Astrocyte of the cerebellum (primary cell): ENCODE data around the gene SLC24A4.

ENCODE experiments used
- DNase-seq: peaks from one replicate; pipeline ENCODE4 v3.0.0-alpha.2; 2011; ENCODE audit warnings: low read depth
- H3K4me3 ChIP-seq: 2 replicates; pipeline ENCODE4 v1.5.1; 2011; ENCODE audit warnings: mild to moderate bottlenecking, low read depth, low read length, moderate library complexity
- CTCF ChIP-seq: IDR thresholded peaks from 2 replicates; pipeline ENCODE4 v1.5.1; 2012; ENCODE audit warnings: low read length, low read depth, moderate library complexity, mild to moderate bottlenecking; ENCODE audit errors: missing control alignments
- in situ Hi-C: cut with HindIII; loops from 2 replicates; pipeline ENCODE4 v1.10.0; 2017; ENCODE audit warnings: low sequenced_read_pairs

SLC24A4 gene

GRCh38 chr14:92340071-92340470, 17.1 kb downstream of the SLC24A4 start:
- no peak overlapping the region for H3K4me3 ChIP-seq
- no peak for DNase-seq
- TF ChIP-seq CTCF: no peak
- in situ Hi-C loops: no loop called here

GRCh38 chr14:92340931-92341330, 18.0 kb downstream of the SLC24A4 start:
- H3K4me3 ChIP-seq: no peak overlapping the region
- TF ChIP-seq CTCF: no peak
- in situ Hi-C loops: no loop called here
- no peak for DNase-seq

- in situ Hi-C loops: no loop called here
- no peak for DNase-seq
- H3K4me3 ChIP-seq: no peak overlapping the region
- no peak for TF ChIP-seq CTCF
Measured at GRCh38 chr14:92341791-92342190, 18.8 kb downstream of the SLC24A4 start.

GRCh38 chr14:92348154-92348553, 25.2 kb downstream of the SLC24A4 start:
- no peak overlapping the region for H3K4me3 ChIP-seq
- DNase-seq: no peak
- in situ Hi-C loops: no loop called here
- TF ChIP-seq CTCF: no peak

GRCh38 chr14:92351750-92352149, 28.8 kb downstream of the SLC24A4 start:
- no peak for DNase-seq
- TF ChIP-seq CTCF: no peak
- no peak overlapping the region for H3K4me3 ChIP-seq
- in situ Hi-C loops: no loop called here

GRCh38 chr14:92352158-92352985, 29.4 kb downstream of the SLC24A4 start:
- H3K4me3 ChIP-seq: no peak overlapping the region
- DNase-seq: no peak
- in situ Hi-C loops: no loop called here
- TF ChIP-seq CTCF: peak; percentile 10
